Heart left ventricle (tissue), 16 donors: ENCODE results near the gene PPP1R12C. TPM values are rescaled to one million over a fixed set of nuclear protein-coding genes. Genes with fewer than 3 reads are reported as not detected.

Source experiments
- ATAC-seq, 4 donors: fragments of 200-7000 bp; cut with Tn5 transposase; one replicate each; pipeline ENCODE4 v1.9.1; 2020 to 2022; ENCODE audit warnings: moderate library complexity in 4 of 4, mild to moderate bottlenecking in 3 of 4, moderate number of reproducible peaks in 1 of 4
- DNase-seq, 5 donors: peaks; one replicate each; pipeline ENCODE4 v3.0.0-alpha.2; 2020
- H3K27ac ChIP-seq, 12 donors: fragments of 200-600 bp; sonication (generic) in 4 of 12; one replicate each; pipeline versions ENCODE4 v1.5.0 to v1.8.0; 2016 to 2022; ENCODE audit warnings: mild to moderate bottlenecking in 2 of 12
- H3K27me3 ChIP-seq, 9 donors: fragments of 200-600 bp; sonication (generic) in 2 of 9; one replicate each; pipeline versions ENCODE4 v1.5.1 to v1.8.0; 2016 to 2022; ENCODE audit warnings: mild to moderate bottlenecking in 3 of 9
- H3K36me3 ChIP-seq, 9 donors: fragments of 200-600 bp; sonication (generic) in 2 of 9; one replicate each; pipeline versions ENCODE4 v1.5.0 to v1.8.0; 2018 to 2022; ENCODE audit warnings: mild to moderate bottlenecking in 2 of 9
- H3K4me1 ChIP-seq, 12 donors: fragments of 200-600 bp; sonication (generic) in 4 of 12; one replicate each; pipeline versions ENCODE4 v1.5.0 to v1.8.0; 2016 to 2022; ENCODE audit warnings: mild to moderate bottlenecking in 3 of 12
- H3K4me3 ChIP-seq, 12 donors: fragments of 200-600 bp; sonication (generic) in 4 of 12; one replicate each; pipeline versions ENCODE4 v1.5.0 to v1.8.0; 2017 to 2022; ENCODE audit warnings: mild to moderate bottlenecking in 9 of 12, moderate library complexity in 4 of 12
- H3K9me3 ChIP-seq, 12 donors: fragments of 200-600 bp; sonication (generic) in 4 of 12; one replicate each; pipeline versions ENCODE4 v1.5.0 to v1.8.0; 2016 to 2022; ENCODE audit warnings: mild to moderate bottlenecking in 1 of 12
- POLR2A ChIP-seq, 2 donors: fragments of 450-650 bp; IDR thresholded peaks; one replicate each; pipeline ENCODE4 v1.6.1; 2017; ENCODE audit warnings: antibody characterized with exemption in 2 of 2, mild to moderate bottlenecking in 2 of 2, moderate library complexity in 2 of 2
- WGBS, 4 donors: extraction: QIAGEN DNeasy Blood & Tissue Kit in 2 of 4; methylation state at CpG; one replicate each; pipeline versions ENCODE4 v1.1.5 to v1.1.7; 2013 to 2018; 5-methylcytosine and 5-hydroxymethylcytosine counted together
- intact Hi-C, 10 donors: fragments of 100-400 bp; cut with DNase I; formaldehyde crosslinking; loops; one replicate each; pipeline versions ENCODE4 v1.11.1 to v1.14.2; 2022
- microRNA-seq, 4 donors: library from miRNA; unstranded; fragments of <30 nt; microRNA quantifications; one replicate each; pipeline versions ENCODE4 to v1.2.0, GENCODE V29; 2017 to 2020
- polyA plus RNA-seq, 2 donors: library from polyadenylated mRNA; stranded (reverse); fragments of 200-250 nt; gene quantifications; one replicate each; pipeline ENCODE4 v1.2.3, GENCODE V29; 2013
- total RNA-seq, 9 donors: library from RNA; depleted of rRNA in 2 of 9; stranded (reverse); fragments of >200 nt in 2 of 9; fragmentation: NEBNext Ultra II Directional in 3 of 9; extraction: Animal tissue kit (Norgen Biotek cat#: 25700) in 3 of 9; gene quantifications; one replicate each; pipeline versions ENCODE4 v1.1.0 to v1.2.4, GENCODE V29; 2016 to 2023
- TF ChIP-seq, protein P1 (sequence below), 12 donors: fragments of 200-600 bp; sonication (generic) in 4 of 12; IDR thresholded peaks; one replicate each; pipeline versions ENCODE4 v1.5.0 to v1.8.0; 2018 to 2022; ENCODE audit warnings: antibody characterized with exemption in 12 of 12, mild to moderate bottlenecking in 5 of 12
- donor health status: ischemic (EF 13 %, LVEDD 7.1; RV severe dilation, severe dysfunction).
- donor health status: healthy with polysubstance abuse.
- donor health status: DM: no; HTN: yes; CAD: no.
- donor health status: DM: no; HTN: no; CAD: no.
- donor health status: ischemic (EF 25% LVEDD 6.9; RV normal size, moderate dysfunction).
- donor health status: ischemic (EF 25% LVEDD 5.7; RV mildly dilated, moderate dysfunction).
- donor health status: healthy.
- donor health status: DM: yes; HTN: yes; CAD: no.
- donor health status: ischemic (EF 35%, LVEDD 5.7; RV mildly dilated, moderate dysfunction).
- donor health status: nonischemic (EF 11% LVEDD 7.7; RV severe dilation, severe dysfunction).
- donor health status: DM: yes; HTN: yes; CAD: no.
- donor health status: PGD.
- donor health status: ischemic (EF 29% LVEDD 5.4; RV normal size, mild dysfunction).
- donor health status: nonischemic (EF 23%, LVEDD 6.1; RV moderate dilation, normal function).

PPP1R12C gene
- total and polyA plus RNA-seq, 11 donors: 116 to 324 (median 209) TPM

DNA sequence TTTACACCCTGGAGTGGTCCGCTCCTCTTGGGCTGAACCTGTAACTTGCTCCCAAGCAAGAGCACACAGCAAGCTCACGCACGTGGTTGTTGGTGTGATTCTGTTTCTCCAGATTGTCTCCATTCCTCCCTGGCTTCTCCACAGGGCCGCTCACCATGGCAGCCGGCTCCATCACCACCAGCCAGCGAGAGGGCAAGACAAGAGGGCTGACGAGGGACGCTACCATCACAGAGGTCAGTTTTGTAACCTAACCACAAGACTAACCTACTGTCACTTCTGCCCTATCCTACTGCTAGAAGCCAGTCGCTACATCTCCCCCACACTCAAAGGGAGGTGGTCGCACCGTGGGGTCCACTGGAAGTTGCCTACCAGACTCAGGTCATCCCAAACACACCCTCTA lies 74.7 kb downstream of the PPP1R12C start:
- no peak for DNase-seq
- no peak for ATAC-seq
- TF ChIP-seq, protein P1, sequence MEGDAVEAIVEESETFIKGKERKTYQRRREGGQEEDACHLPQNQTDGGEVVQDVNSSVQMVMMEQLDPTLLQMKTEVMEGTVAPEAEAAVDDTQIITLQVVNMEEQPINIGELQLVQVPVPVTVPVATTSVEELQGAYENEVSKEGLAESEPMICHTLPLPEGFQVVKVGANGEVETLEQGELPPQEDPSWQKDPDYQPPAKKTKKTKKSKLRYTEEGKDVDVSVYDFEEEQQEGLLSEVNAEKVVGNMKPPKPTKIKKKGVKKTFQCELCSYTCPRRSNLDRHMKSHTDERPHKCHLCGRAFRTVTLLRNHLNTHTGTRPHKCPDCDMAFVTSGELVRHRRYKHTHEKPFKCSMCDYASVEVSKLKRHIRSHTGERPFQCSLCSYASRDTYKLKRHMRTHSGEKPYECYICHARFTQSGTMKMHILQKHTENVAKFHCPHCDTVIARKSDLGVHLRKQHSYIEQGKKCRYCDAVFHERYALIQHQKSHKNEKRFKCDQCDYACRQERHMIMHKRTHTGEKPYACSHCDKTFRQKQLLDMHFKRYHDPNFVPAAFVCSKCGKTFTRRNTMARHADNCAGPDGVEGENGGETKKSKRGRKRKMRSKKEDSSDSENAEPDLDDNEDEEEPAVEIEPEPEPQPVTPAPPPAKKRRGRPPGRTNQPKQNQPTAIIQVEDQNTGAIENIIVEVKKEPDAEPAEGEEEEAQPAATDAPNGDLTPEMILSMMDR (IDR thresholded peaks at IDR 0.05): no peak
- no peak for TF ChIP-seq POLR2A (IDR thresholded peaks at IDR 0.05)
- Histone ChIP-seq H3K4me3 (no peak overlapping the region), H3K27ac (no peak overlapping the region), H3K36me3 (peaks cover 5 to 76% (median 62%) of the 10 kb centered on the region in 9 donors), H3K27me3 (no peaks in the 10 kb centered on the region), H3K9me3 (no peaks in the 10 kb centered on the region), H3K4me1 (peaks cover 0 to 15% (median 0%) of the 10 kb centered on the region in 12 donors)
- 78 to 96% (median 88%) methylated on average over 11 of the region's 11 CpGs for WGBS, 4 donors
- intact Hi-C loops: no loop called here

DNA sequence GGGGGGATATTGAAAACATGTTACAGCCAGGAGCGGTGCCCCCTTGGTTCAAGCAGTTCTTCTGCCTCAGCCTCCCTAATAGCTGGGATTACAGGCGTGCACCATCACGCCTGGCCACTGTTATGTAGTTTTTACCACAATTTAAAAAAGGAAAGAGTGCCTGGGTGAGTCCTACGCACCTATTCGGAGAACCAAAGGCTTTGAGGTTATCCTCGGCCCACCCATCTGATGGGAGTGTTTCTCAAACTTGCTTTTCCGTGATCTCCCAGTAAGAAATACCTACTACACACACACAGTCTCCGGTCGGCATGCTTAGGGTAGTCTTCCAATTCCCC lies 75.1 kb downstream of the PPP1R12C start:
- DNase-seq (no peak), ATAC-seq (no peak)
- intact Hi-C loops: no loop called here
- no peak overlapping the region for H3K27ac ChIP-seq
- WGBS, 4 donors: 81 to 93% (median 89%) methylated on average over 9 of the region's 9 CpGs
- H3K4me3 ChIP-seq: no peak overlapping the region
- TF ChIP-seq POLR2A (IDR thresholded peaks at IDR 0.05): no peak
- TF ChIP-seq, protein P1 (IDR thresholded peaks at IDR 0.05): no peak
- H3K36me3 ChIP-seq: peaks cover 5 to 73% (median 58%) of the 10 kb centered on the region in 9 donors
- H3K9me3 ChIP-seq: no peaks in the 10 kb centered on the region
- no peaks in the 10 kb centered on the region for H3K27me3 ChIP-seq
- H3K4me1 ChIP-seq: peaks cover 0 to 15% (median 0%) of the 10 kb centered on the region in 12 donors

DNA sequence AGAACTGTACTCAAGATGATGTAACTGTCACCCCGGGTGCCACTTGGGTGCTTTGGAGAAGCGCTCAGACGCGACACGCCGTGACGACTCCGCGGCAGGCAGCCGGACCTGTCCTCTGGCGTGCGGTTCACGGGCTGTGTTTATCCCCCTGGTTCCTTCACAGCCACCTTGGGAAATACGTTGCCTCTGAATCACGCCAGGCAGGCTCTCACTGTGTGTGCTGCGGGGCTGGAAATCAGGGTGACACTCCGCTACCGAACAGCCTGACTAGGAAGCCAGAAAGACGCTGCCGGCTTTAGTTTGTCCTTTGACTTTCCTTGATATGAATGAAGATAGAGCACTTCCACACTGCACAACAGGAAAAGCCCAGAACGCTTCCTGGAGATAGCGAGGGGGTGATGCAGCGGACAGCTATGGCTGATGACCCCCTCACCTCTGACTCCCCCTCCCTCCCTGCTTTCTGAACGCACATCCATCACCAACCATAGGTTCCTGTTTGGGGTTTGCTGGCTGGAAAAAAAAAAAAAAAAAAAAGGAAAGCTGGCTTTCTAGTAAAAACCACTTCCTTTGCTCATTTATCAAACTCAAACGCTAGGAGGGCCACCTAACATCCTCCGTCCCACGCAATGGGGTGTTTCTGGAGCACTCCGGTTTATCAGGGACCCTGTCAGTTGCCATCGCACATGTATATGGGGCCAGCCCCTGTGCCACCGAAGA lies 75.7 kb downstream of the PPP1R12C start:
- no peak for TF ChIP-seq POLR2A (IDR thresholded peaks at IDR 0.05)
- TF ChIP-seq, protein P1 (IDR thresholded peaks at IDR 0.05): no peak
- 41 to 57% (median 54%) methylated on average over 30 of the region's 30 CpGs for WGBS, 4 donors
- H3K4me1 ChIP-seq: peaks cover 0 to 15% (median 0%) of the 10 kb centered on the region in 12 donors
- H3K27ac ChIP-seq: no peak overlapping the region
- H3K4me3 ChIP-seq: no peak overlapping the region
- DNase-seq (no peak), ATAC-seq (peak in 1 of 4 donors; percentile 14)
- H3K27me3 ChIP-seq: no peaks in the 10 kb centered on the region
- peaks cover 5 to 67% (median 53%) of the 10 kb centered on the region in 9 donors for H3K36me3 ChIP-seq
- no peaks in the 10 kb centered on the region for H3K9me3 ChIP-seq
- intact Hi-C loops: no loop called here

DNA sequence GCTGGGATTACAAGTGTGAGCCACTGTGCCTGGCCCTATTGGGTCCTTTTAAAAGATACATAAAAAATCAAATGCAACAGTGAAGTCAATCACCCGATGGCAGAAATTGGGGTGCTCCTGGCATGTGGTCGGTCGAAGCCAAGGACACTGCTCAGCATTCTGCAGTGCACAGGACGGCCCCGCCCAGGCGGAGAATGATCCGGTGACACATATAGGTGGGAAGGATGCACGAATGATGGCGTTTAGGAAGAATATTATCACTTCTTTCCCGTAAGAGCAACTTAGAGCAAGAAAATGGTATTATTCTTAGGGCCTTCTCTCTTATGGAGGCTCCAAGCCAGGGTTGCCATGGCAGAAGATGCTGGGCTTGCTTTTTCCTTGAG lies 76.2 kb downstream of the PPP1R12C start:
- 83 to 85% (median 84%) methylated on average over 10 of the region's 10 CpGs for WGBS, 4 donors
- no peaks in the 10 kb centered on the region for H3K9me3 ChIP-seq
- TF ChIP-seq POLR2A (IDR thresholded peaks at IDR 0.05): no peak
- TF ChIP-seq, protein P1 (IDR thresholded peaks at IDR 0.05): no peak
- H3K4me3 ChIP-seq: no peak overlapping the region
- H3K4me1 ChIP-seq: peaks cover 0 to 15% (median 0%) of the 10 kb centered on the region in 12 donors
- intact Hi-C loops: no loop called here
- DNase-seq (no peak), ATAC-seq (no peak)
- no peaks in the 10 kb centered on the region for H3K27me3 ChIP-seq
- no peak overlapping the region for H3K27ac ChIP-seq
- peaks cover 5 to 62% (median 47%) of the 10 kb centered on the region in 9 donors for H3K36me3 ChIP-seq

Small RNAs within 50 kb of the gene (microRNA-seq; reads per million reads assigned to microRNA genes)
- 0 to 0.06 (median 0) reads per million in 4 donors for gene MIR7975

Other genes starting within 250 kb of the PPP1R12C start
- 1 to 10 TPM in 2 of 9 donors, under 1 TPM in 5, not detected in 2; 0.26 to 3.9 (median 0.62) TPM for gene FCAR, start 243.4 kb downstream of the PPP1R12C start, total RNA-seq
- under 1 TPM; 0.15 to 0.36 TPM for gene FCAR, start 243.4 kb downstream of the PPP1R12C start, polyA plus RNA-seq
- gene NCR1, start 211.5 kb downstream of the PPP1R12C start, total RNA-seq: 1 to 10 TPM in 1 of 9 donors, under 1 TPM in 1, not detected in 7; 0.33 to 1.2 TPM
- gene NCR1, start 211.5 kb downstream of the PPP1R12C start, polyA plus RNA-seq: not detected
- gene NLRP7, start 170.1 kb downstream of the PPP1R12C start, total RNA-seq: not detected
- not detected for gene NLRP7, start 170.1 kb downstream of the PPP1R12C start, polyA plus RNA-seq
- 1 to 10 TPM in 1 of 9 donors, under 1 TPM in 4, not detected in 4; 0.12 to 5.5 (median 0.79) TPM for gene NLRP2, start 151.3 kb downstream of the PPP1R12C start, total RNA-seq
- gene NLRP2, start 151.3 kb downstream of the PPP1R12C start, polyA plus RNA-seq: under 1 TPM in 1 of 2 donors, not detected in 1; 0.07 TPM
- gene GP6, start 79.4 kb downstream of the PPP1R12C start, total RNA-seq: 1 to 10 TPM in 1 of 9 donors, under 1 TPM in 7, not detected in 1; 0.24 to 1.7 (median 0.51) TPM
- under 1 TPM; 0.65 to 0.88 TPM for gene GP6, start 79.4 kb downstream of the PPP1R12C start, polyA plus RNA-seq
- gene RDH13, start 54.5 kb downstream of the PPP1R12C start, total RNA-seq: 10 to 100 TPM; 29.3 to 60.7 (median 43.0) TPM
- gene RDH13, start 54.5 kb downstream of the PPP1R12C start, polyA plus RNA-seq: 10 to 100 TPM; 34.6 to 37.9 TPM
- 10 to 100 TPM in 1 of 9 donors, 1 to 10 TPM in 5, under 1 TPM in 3; 0.44 to 25.5 (median 1.5) TPM for gene EPS8L1, start 41.8 kb downstream of the PPP1R12C start, total RNA-seq
- 1 to 10 TPM; 3.0 to 3.3 TPM for gene EPS8L1, start 41.8 kb downstream of the PPP1R12C start, polyA plus RNA-seq
- gene TNNT1, start 31.6 kb upstream of the PPP1R12C start, total RNA-seq: 100 to 1,000 TPM in 3 of 9 donors, 10 to 100 TPM in 6; 18.7 to 192 (median 58.6) TPM
- gene TNNT1, start 31.6 kb upstream of the PPP1R12C start, polyA plus RNA-seq: 100 to 1,000 TPM in 1 of 2 donors, 10 to 100 TPM in 1; 23.8 to 264 TPM
- gene TNNI3, start 40.1 kb upstream of the PPP1R12C start, total RNA-seq: over 10,000 TPM in 3 of 9 donors, 1,000 to 10,000 TPM in 6; 1,912 to 14,347 (median 9,662) TPM
- over 10,000 TPM in 1 of 2 donors, 1,000 to 10,000 TPM in 1; 3,704 to 34,502 TPM for gene TNNI3, start 40.1 kb upstream of the PPP1R12C start, polyA plus RNA-seq
- gene DNAAF3, start 49.0 kb upstream of the PPP1R12C start, total RNA-seq: 1 to 10 TPM in 7 of 9 donors, under 1 TPM in 2; 0.56 to 5.7 (median 2.1) TPM
- gene DNAAF3, start 49.0 kb upstream of the PPP1R12C start, polyA plus RNA-seq: 1 to 10 TPM; 1.8 to 4.4 TPM
- under 1 TPM in 1 of 9 donors, not detected in 8; 0.15 TPM for gene SYT5, start 62.7 kb upstream of the PPP1R12C start, total RNA-seq
- not detected for gene SYT5, start 62.7 kb upstream of the PPP1R12C start, polyA plus RNA-seq
- 1 to 10 TPM in 8 of 9 donors, under 1 TPM in 1; 0.75 to 5.7 (median 2.3) TPM for gene PTPRH, start 91.9 kb upstream of the PPP1R12C start, total RNA-seq
- 10 to 100 TPM in 1 of 2 donors, 1 to 10 TPM in 1; 1.8 to 11.4 TPM for gene PTPRH, start 91.9 kb upstream of the PPP1R12C start, polyA plus RNA-seq
- gene TMEM86B, start 111.1 kb upstream of the PPP1R12C start, total RNA-seq: 1 to 10 TPM in 8 of 9 donors, under 1 TPM in 1; 0.64 to 2.5 (median 1.9) TPM
- gene TMEM86B, start 111.1 kb upstream of the PPP1R12C start, polyA plus RNA-seq: 1 to 10 TPM; 2.7 to 3.1 TPM
- gene PPP6R1, start 141.4 kb upstream of the PPP1R12C start, total RNA-seq: 10 to 100 TPM; 28.6 to 59.9 (median 41.1) TPM
- gene PPP6R1, start 141.4 kb upstream of the PPP1R12C start, polyA plus RNA-seq: 10 to 100 TPM; 34.7 to 60.4 TPM
- gene HSPBP1, start 162.5 kb upstream of the PPP1R12C start, total RNA-seq: 10 to 100 TPM; 25.7 to 42.0 (median 30.6) TPM
- gene HSPBP1, start 162.5 kb upstream of the PPP1R12C start, polyA plus RNA-seq: 10 to 100 TPM; 56.4 to 76.0 TPM
- 1 to 10 TPM; 2.0 to 7.4 (median 3.6) TPM for gene BRSK1, start 166.4 kb upstream of the PPP1R12C start, total RNA-seq
- gene BRSK1, start 166.4 kb upstream of the PPP1R12C start, polyA plus RNA-seq: 1 to 10 TPM; 1.6 to 1.8 TPM
- 10 to 100 TPM in 1 of 9 donors, 1 to 10 TPM in 4, under 1 TPM in 3, not detected in 1; 0.43 to 14.1 (median 1.2) TPM for gene TMEM150B, start 207.7 kb upstream of the PPP1R12C start, total RNA-seq
- under 1 TPM; 0.72 to 0.79 TPM for gene TMEM150B, start 207.7 kb upstream of the PPP1R12C start, polyA plus RNA-seq
- 10 to 100 TPM in 1 of 9 donors, 1 to 10 TPM in 8; 3.6 to 10.8 (median 7.2) TPM for gene KMT5C, start 222.2 kb upstream of the PPP1R12C start, total RNA-seq
- gene KMT5C, start 222.2 kb upstream of the PPP1R12C start, polyA plus RNA-seq: 1 to 10 TPM; 3.3 to 6.2 TPM
- gene COX6B2, start 237.1 kb upstream of the PPP1R12C start, total RNA-seq: under 1 TPM in 1 of 9 donors, not detected in 8; 0.16 TPM
- not detected for gene COX6B2, start 237.1 kb upstream of the PPP1R12C start, polyA plus RNA-seq
- not detected for gene GARIN5B, start 245.6 kb upstream of the PPP1R12C start, total RNA-seq
- not detected for gene GARIN5B, start 245.6 kb upstream of the PPP1R12C start, polyA plus RNA-seq